Subcutaneous adipose tissue (tissue), 4 donors: ENCODE measurements around the gene RCSD1. TPM values are rescaled to one million over a fixed set of nuclear protein-coding genes. Genes with fewer than 3 reads are reported as not detected.

ENCODE experiments used
- total RNA-seq, 4 donors: library from RNA; depleted of rRNA; stranded (reverse); fragments of >200 nt; gene quantifications; one replicate each; pipeline ENCODE4 v1.1.0, GENCODE V29; 2016
- TF ChIP-seq, protein P1 (sequence below): fragments of 450-650 bp; IDR thresholded peaks from one replicate; pipeline ENCODE4 v1.5.1; 2016; ENCODE audit warnings: low read depth, mild to moderate bottlenecking, control low read depth, antibody characterized with exemption, moderate library complexity

RCSD1 gene
- total RNA-seq, 4 donors from 2014 or later: 22.5 to 33.3 (median 28.7) TPM

DNA sequence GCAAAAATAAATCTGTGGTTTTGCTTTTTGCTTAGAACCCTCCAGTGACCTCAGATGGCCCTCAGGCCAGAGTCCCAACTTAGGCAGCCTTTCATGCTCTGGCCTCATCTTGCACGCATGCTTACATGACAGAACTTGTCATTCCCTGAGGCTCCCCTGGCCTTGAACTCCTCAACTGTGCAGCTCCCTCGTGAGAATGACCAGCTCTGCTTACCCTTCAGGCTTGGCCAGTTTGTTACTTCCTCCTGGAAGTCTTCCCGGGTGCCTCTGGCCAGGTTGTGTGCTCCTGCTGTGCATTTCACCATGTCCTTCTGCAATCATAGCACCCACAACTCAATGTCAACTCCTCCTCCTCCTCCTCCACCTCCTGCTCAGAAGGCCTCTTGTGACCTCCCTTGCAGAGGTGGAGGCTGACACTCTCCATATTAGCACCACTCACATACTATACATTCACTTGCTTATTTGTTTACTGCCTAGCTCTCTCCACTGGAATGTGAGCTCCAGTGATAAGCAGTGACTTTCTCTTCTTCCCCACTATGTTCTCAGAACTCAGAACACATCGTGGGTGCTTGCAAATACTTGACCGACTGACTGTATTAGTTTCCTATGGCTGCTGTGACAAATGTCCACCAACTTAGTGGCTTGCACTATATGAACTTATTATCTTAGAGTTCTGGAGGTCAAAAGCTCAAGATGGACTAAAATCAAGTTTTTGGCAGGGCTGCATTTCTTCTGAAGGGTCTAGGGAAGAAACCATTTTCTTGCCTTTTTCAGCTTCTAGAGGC is 41.9 kb downstream of the RCSD1 start:
- TF ChIP-seq, protein P1, sequence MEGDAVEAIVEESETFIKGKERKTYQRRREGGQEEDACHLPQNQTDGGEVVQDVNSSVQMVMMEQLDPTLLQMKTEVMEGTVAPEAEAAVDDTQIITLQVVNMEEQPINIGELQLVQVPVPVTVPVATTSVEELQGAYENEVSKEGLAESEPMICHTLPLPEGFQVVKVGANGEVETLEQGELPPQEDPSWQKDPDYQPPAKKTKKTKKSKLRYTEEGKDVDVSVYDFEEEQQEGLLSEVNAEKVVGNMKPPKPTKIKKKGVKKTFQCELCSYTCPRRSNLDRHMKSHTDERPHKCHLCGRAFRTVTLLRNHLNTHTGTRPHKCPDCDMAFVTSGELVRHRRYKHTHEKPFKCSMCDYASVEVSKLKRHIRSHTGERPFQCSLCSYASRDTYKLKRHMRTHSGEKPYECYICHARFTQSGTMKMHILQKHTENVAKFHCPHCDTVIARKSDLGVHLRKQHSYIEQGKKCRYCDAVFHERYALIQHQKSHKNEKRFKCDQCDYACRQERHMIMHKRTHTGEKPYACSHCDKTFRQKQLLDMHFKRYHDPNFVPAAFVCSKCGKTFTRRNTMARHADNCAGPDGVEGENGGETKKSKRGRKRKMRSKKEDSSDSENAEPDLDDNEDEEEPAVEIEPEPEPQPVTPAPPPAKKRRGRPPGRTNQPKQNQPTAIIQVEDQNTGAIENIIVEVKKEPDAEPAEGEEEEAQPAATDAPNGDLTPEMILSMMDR: no peak

DNA sequence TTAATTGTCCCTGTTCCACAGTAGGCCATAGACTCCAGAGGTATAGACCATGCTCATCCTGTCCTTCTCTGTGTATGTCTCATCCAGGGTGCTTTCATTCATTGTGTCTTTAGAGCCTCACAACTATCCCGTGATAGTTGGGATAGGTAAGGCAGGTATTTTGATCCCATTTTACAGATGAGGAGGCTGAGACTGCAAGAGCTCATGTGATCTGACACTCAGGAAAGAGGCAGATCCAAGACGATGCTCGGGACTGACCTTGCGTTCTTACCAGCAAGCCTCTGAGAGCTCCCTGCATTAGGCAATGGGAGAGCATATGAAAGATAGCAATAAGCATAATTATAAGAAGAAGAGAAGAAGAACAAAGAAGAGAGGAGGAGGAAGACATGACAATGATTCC is 42.8 kb downstream of the RCSD1 start:
- TF ChIP-seq, protein P1: no peak

DNA sequence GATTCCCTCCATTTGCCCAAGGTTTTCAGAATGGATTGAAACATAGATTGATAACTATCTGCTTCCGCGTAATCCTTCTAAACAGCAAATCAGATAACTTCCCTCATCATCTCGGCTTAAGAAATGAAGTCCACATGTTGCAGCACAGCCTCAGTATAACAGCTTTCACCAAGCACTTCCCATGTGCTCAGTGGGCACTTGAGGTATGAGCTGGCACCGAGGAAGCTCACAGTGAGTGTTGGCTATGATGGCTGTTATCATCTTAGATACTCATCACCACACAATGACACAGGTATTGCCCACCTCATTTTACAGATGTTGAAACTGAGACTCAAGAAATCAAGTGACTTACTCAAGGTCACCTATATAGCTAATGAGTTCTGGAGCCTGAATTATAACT is 43.2 kb downstream of the RCSD1 start:
- TF ChIP-seq, protein P1: no peak

DNA sequence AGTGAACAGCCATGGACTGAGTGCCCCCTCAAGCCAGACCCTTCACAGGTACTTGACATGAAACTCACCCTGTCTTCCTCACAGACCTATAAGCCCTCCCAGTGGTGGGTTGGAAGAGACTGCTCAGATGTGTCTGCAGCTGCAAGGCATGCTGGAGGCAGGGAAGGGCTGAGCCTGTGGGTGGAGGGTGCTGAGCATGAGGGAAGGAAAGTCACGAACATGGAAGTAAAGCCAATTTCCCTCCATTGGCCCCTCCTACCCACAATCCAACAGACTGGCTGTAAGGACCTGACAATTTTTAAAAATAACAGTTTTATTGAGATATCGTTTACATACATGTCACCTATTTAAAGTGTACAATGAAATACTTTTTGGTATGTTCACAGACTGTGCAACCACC is 44.1 kb downstream of the RCSD1 start:
- TF ChIP-seq, protein P1: no peak

DNA sequence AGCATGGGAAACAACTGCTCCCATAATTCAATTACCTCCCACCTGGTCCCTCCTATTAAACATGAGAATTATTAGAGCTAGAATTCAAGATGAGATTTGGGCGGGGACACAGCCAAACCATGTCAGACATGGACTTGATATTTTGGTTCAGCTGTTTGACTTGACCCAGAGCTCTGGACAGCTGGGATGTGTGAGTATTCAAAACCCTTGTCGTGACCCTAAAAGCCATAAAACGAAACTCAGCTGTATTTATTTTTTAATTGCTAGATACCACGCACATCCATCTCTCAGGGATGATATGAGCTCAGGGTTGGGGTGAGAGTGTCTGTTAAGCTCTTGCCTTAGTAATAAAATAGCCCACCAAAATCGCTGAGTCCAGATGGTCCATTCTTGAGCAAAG is 45.4 kb downstream of the RCSD1 start:
- TF ChIP-seq, protein P1: no peak

DNA sequence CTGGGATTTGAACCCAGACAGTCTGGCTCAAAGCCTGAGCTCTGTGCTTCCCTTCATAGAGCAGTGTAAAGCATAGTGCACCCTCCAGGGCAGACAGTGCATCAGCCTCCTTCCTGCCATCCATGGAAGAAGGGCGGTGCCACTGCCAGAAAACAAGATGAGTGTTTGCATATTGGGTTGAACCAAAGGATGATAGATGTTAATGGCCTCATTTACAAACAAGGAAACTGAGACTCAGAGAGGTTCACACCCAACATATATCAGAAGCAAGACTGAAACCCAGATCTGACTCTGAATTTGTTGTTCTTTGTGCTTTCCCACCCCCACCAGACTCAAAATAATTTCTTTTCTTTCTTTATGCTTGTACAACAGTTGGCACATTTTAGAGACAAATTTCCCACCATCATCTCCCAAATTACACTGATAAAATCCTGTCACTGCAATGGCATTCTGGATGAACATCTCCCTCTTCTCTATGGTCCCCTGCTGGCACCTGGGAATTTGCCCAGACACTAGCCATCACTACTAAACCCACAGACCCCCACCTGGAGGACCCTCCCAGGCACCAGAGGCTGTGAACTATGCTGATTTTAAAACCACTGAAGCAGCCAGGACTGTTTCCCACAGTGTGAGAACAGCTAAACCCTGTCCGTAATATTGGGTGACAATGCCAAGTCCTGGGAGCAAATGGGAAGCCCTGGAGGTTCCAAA is 46.3 kb downstream of the RCSD1 start:
- TF ChIP-seq, protein P1: no peak
